H1 (cell line): ENCODE measurements around the gene FHDC1. TPM values are rescaled to one million over a fixed set of nuclear protein-coding genes. Genes with fewer than 3 reads are reported as not detected.

Experiments
- CTCF ChIA-PET: fragments of 300-600 bp; sonication (Branson Sonifier 250); formaldehyde crosslinking; loops from one replicate; lab custom pipeline; 2021; ENCODE audit not compliant: partially characterized antibody; lab: Charles Lee
- POLR2A ChIA-PET: fragments of 300-600 bp; sonication (Branson Sonifier 250); formaldehyde crosslinking; loops from one replicate; lab custom pipeline; 2021; ENCODE audit warnings: inconsistent platforms; ENCODE audit not compliant: partially characterized antibody; lab: Charles Lee
- DNase-seq, 2 experiments: peaks; one replicate each; pipeline versions ENCODE4 v3.0.0 to v3.0.0-alpha.2; 2010 to 2022; ENCODE audit warnings: low spot score in 2 of 2, low read depth in 1 of 2, mixed read lengths in 1 of 2
- FAIRE-seq: peaks from 2 replicates; lab custom pipeline; 2011; peaks lifted over from hg19 to GRCh38; lab: Jason Lieb, UNC
- H2AFZ ChIP-seq: 2 replicates; pipeline ENCODE4 v1.8.1; 2012; ENCODE audit warnings: low read length, inconsistent platforms
- H2AK5ac ChIP-seq: 2 replicates; pipeline ENCODE4 v1.6.1; 2013; ENCODE audit warnings: low read depth, low read length
- H2BK120ac ChIP-seq: replicated peaks from 2 replicates; pipeline ENCODE3; 2013; ENCODE audit warnings: low read depth, low read length, inconsistent platforms
- H2BK12ac ChIP-seq: 2 replicates; pipeline ENCODE4 v1.6.1; 2013; ENCODE audit warnings: low read depth, low read length
- H2BK15ac ChIP-seq: 2 replicates; pipeline ENCODE4 v1.6.1; 2013; ENCODE audit warnings: low read length
- H2BK20ac ChIP-seq: 2 replicates; pipeline ENCODE4 v1.6.1; 2013; ENCODE audit warnings: low read length
- H2BK5ac ChIP-seq: 2 replicates; pipeline ENCODE4 v1.6.1; 2013; ENCODE audit warnings: low read depth, low read length
- H3K14ac ChIP-seq: 2 replicates; pipeline ENCODE4 v1.6.1; 2013; ENCODE audit warnings: inconsistent platforms; ENCODE audit not compliant: insufficient read length
- H3K18ac ChIP-seq: 2 replicates; pipeline ENCODE4 v1.6.1; 2013; ENCODE audit warnings: low read length; ENCODE audit errors: extremely low read depth
- H3K23ac ChIP-seq: 2 replicates; pipeline ENCODE4 v1.6.1; 2013; ENCODE audit warnings: inconsistent platforms; ENCODE audit not compliant: insufficient read length
- H3K23me2 ChIP-seq: 2 replicates; pipeline ENCODE4 v1.6.1; 2013; ENCODE audit warnings: low read depth, low read length
- H3K27ac ChIP-seq: 2 replicates; pipeline ENCODE4 v1.6.1; 2011; ENCODE audit warnings: low read depth, low read length, inconsistent platforms
- H3K27me3 ChIP-seq, 4 experiments: replicated peaks in 1 of 4; 1 replicate in 1 of 4; 2 replicates in 3 of 4; pipeline versions ENCODE4 v1.6.1 to v1.8.1; 2011 to 2013; ENCODE audit warnings: low read length in 3 of 4, mild to moderate bottlenecking in 3 of 4, inconsistent platforms in 2 of 4, mixed read lengths in 2 of 4, moderate library complexity in 1 of 4; ENCODE audit not compliant: control insufficient read depth in 3 of 4, insufficient read depth in 3 of 4; ENCODE audit errors: extremely low read depth in 1 of 4
- H3K36me3 ChIP-seq, 4 experiments: 2 replicates each; pipeline versions ENCODE4 v1.6.1 to v1.8.1; 2011 to 2013; ENCODE audit warnings: mild to moderate bottlenecking in 4 of 4, low read length in 3 of 4, moderate library complexity in 2 of 4, control low read depth in 1 of 4, inconsistent platforms in 1 of 4; ENCODE audit not compliant: insufficient read depth in 4 of 4, control insufficient read depth in 2 of 4
- H3K4ac ChIP-seq: replicated peaks from 2 replicates; pipeline ENCODE3; 2013; ENCODE audit warnings: low read length, low read depth, mixed read lengths, inconsistent platforms; ENCODE audit not compliant: insufficient read length
- H3K4me1 ChIP-seq, 4 experiments: replicated peaks in 1 of 4; 1 replicate in 1 of 4; 2 replicates in 3 of 4; pipeline versions ENCODE4 v1.6.1 to v1.8.1; 2011 to 2013; ENCODE audit warnings: low read length in 3 of 4, inconsistent platforms in 2 of 4, mixed read lengths in 1 of 4; ENCODE audit not compliant: insufficient read depth in 4 of 4, control insufficient read depth in 3 of 4
- H3K4me2 ChIP-seq, 2 experiments: 2 replicates each; pipeline versions ENCODE4 v1.6.1 to v1.8.1; 2011 to 2013; ENCODE audit warnings: low read depth in 2 of 2, low read length in 2 of 2, control low read depth in 1 of 2, inconsistent platforms in 1 of 2, mild to moderate bottlenecking in 1 of 2; ENCODE audit not compliant: insufficient read depth in 1 of 2
- H3K4me3 ChIP-seq, 4 experiments: fragments of 200-600, 300-600 bp in 1 of 4; sonication (generic), shearing (Covaris generic), sonication (Bioruptor Twin) in 1 of 4; 2 replicates each; pipeline versions ENCODE4 v1.5.1 to v1.8.1; 2011 to 2016; ENCODE audit warnings: low read length in 4 of 4, low read depth in 3 of 4, control low read depth in 2 of 4, inconsistent platforms in 2 of 4, mild to moderate bottlenecking in 2 of 4, mixed read lengths in 1 of 4, moderate library complexity in 1 of 4; ENCODE audit not compliant: insufficient read depth in 2 of 4; ENCODE audit errors: extremely low read depth in 1 of 4
- H3K56ac ChIP-seq: replicated peaks from 2 replicates; pipeline ENCODE3; 2013; ENCODE audit warnings: low read depth, mild to moderate bottlenecking, mixed read lengths, low read length, inconsistent platforms; ENCODE audit not compliant: insufficient read length
- H3K79me1 ChIP-seq: 2 replicates; pipeline ENCODE4 v1.6.1; 2013; ENCODE audit warnings: low read depth, low read length, control low read depth
- H3K79me2 ChIP-seq, 2 experiments: 2 replicates each; pipeline versions ENCODE4 v1.6.1 to v1.8.1; 2012 to 2013; ENCODE audit warnings: low read length in 2 of 2, mild to moderate bottlenecking in 2 of 2, inconsistent platforms in 1 of 2; ENCODE audit not compliant: insufficient read depth in 2 of 2, control insufficient read depth in 1 of 2
- H3K9ac ChIP-seq, 4 experiments: replicated peaks in 1 of 4; 1 replicate in 1 of 4; 2 replicates in 3 of 4; pipeline versions ENCODE4 v1.6.1 to v1.8.1; 2011 to 2013; ENCODE audit warnings: low read depth in 3 of 4, low read length in 3 of 4, control low read depth in 2 of 4, mild to moderate bottlenecking in 2 of 4, moderate library complexity in 2 of 4, inconsistent platforms in 1 of 4; ENCODE audit errors: extremely low read depth in 1 of 4
- H3K9me3 ChIP-seq, 2 experiments: 2 replicates each; pipeline versions ENCODE4 v1.6.1 to v1.8.1; 2012 to 2013; ENCODE audit warnings: mild to moderate bottlenecking in 2 of 2, moderate library complexity in 2 of 2, control low read depth in 1 of 2, inconsistent platforms in 1 of 2, low read depth in 1 of 2, low read length in 1 of 2, mixed read lengths in 1 of 2; ENCODE audit not compliant: insufficient read depth in 2 of 2
- H4K20me1 ChIP-seq, 2 experiments: replicated peaks in 1 of 2; 2 replicates each; pipeline versions ENCODE3 to v1.8.1; 2011 to 2013; ENCODE audit warnings: inconsistent platforms in 2 of 2, low read length in 2 of 2, mild to moderate bottlenecking in 1 of 2; ENCODE audit not compliant: insufficient read depth in 2 of 2, control insufficient read depth in 1 of 2
- H4K5ac ChIP-seq: 2 replicates; pipeline ENCODE4 v1.6.1; 2013; ENCODE audit warnings: low read length, low read depth, mixed read lengths, inconsistent platforms; ENCODE audit not compliant: insufficient read length
- H4K8ac ChIP-seq: 2 replicates; pipeline ENCODE4 v1.8.0; 2013; ENCODE audit warnings: mild to moderate bottlenecking, moderate library complexity, low read length, inconsistent platforms; ENCODE audit not compliant: insufficient read depth; ENCODE audit errors: extremely low read depth
- H4K91ac ChIP-seq: replicated peaks from 2 replicates; pipeline ENCODE3; 2013; ENCODE audit warnings: low read length, mixed read lengths, inconsistent platforms; ENCODE audit not compliant: insufficient read length
- ATF3 ChIP-seq: IDR thresholded peaks from 2 replicates; pipeline ENCODE4 v1.6.1; 2011; ENCODE audit warnings: low read depth, mild to moderate bottlenecking, low read length; ENCODE audit not compliant: insufficient read depth
- CHD1 ChIP-seq: IDR thresholded peaks from 2 replicates; pipeline ENCODE4 v1.6.1; 2012; ENCODE audit warnings: low read depth, low read length, improper control_type of control experiment
- CTCF ChIP-seq, 3 experiments: IDR thresholded peaks; 1 replicate in 2 of 3; 2 replicates in 1 of 3; pipeline versions ENCODE4 v1.5.1 to v1.6.1; 2011; ENCODE audit warnings: low read length in 3 of 3, mild to moderate bottlenecking in 3 of 3, inconsistent platforms in 2 of 3, low read depth in 1 of 3, moderate library complexity in 1 of 3; ENCODE audit not compliant: insufficient read depth in 1 of 3; ENCODE audit errors: control extremely low read depth in 1 of 3
- EZH2 ChIP-seq: fragments of 200-600 bp; sonication (generic); IDR thresholded peaks from 2 replicates; pipeline ENCODE4 v1.7.1; 2012; ENCODE audit warnings: low read depth, mild to moderate bottlenecking, moderate library complexity, low read length, inconsistent platforms; ENCODE audit not compliant: severe bottlenecking
- FOSL1 ChIP-seq: IDR thresholded peaks from 2 replicates; pipeline ENCODE4 v1.6.1; 2011; ENCODE audit warnings: mild to moderate bottlenecking, low read depth, low read length, moderate library complexity; ENCODE audit not compliant: insufficient read depth
- JUN ChIP-seq: IDR thresholded peaks from 2 replicates; pipeline ENCODE4 v1.6.1; 2011; ENCODE audit warnings: low read depth, mild to moderate bottlenecking, improper control_type of control experiment, low read length
- RBBP5 ChIP-seq: IDR thresholded peaks from 2 replicates; pipeline ENCODE4 v1.7.1; 2012; ENCODE audit warnings: low read depth, mild to moderate bottlenecking, inconsistent platforms, low read length, moderate library complexity, borderline replicate concordance
- SP1 ChIP-seq: IDR thresholded peaks from 2 replicates; pipeline ENCODE4 v1.6.1; 2011; ENCODE audit warnings: low read depth, low read length
- TAF7 ChIP-seq: optimal IDR thresholded peaks from 2 replicates; pipeline ENCODE3; 2011; ENCODE audit warnings: low read depth, mild to moderate bottlenecking, inconsistent platforms, low read length, moderate library complexity, borderline replicate concordance
- TEAD4 ChIP-seq: IDR thresholded peaks from 2 replicates; pipeline ENCODE4 v1.6.1; 2012; ENCODE audit warnings: low read depth, low read length, inconsistent platforms, mixed read lengths
- YY1 ChIP-seq: IDR thresholded peaks from 2 replicates; pipeline ENCODE4 v1.6.1; 2011; ENCODE audit warnings: low read depth, mild to moderate bottlenecking, low read length
- polyA plus RNA-seq, 7 experiments: library from polyadenylated mRNA; depleted of rRNA in 3 of 7; stranded (reverse) in 5 of 7; unstranded in 2 of 7; fragments of >200 nt in 5 of 7; fragments of 200-250 nt in 2 of 7; gene quantifications; 1 replicate in 5 of 7; 2 replicates in 1 of 7; 4 replicates in 1 of 7; pipeline versions ENCODE4 v1.2.1 to v1.2.3, GENCODE V29; 2011 to 2013; ENCODE audit warnings: missing spikeins in 2 of 7, mixed read lengths in 2 of 7
- total RNA-seq: library from RNA; stranded (reverse); fragmentation: NEBNext Ultra II Directional; extraction: Animal tissue kit (Norgen Biotek cat#: 25700); gene quantifications from 2 replicates; pipeline ENCODE4 v1.2.1, GENCODE V29; 2021

Gene FHDC1
- total and polyA plus RNA-seq, 2 of the 8 experiments (the other 6 are each of a cell fraction or from before 2014, with no cell fraction given) = 6.4 to 28.6 TPM

GRCh38 chr4:152900395-152900794, 35.7 kb upstream of the FHDC1 start:
- no peak overlapping the region for H4K5ac ChIP-seq
- H3K23ac ChIP-seq = no peak overlapping the region
- no peak overlapping the region for H4K91ac ChIP-seq
- FAIRE-seq = no peak
- H3K9me3 ChIP-seq = no peaks in the 10 kb centered on the region
- H2BK15ac ChIP-seq = no peak overlapping the region
- no peaks in the 10 kb centered on the region for H3K23me2 ChIP-seq
- H2BK120ac ChIP-seq = no peak overlapping the region
- no peak overlapping the region for H2BK12ac ChIP-seq
- H4K20me1 ChIP-seq = no peaks in the 10 kb centered on the region
- no peak overlapping the region for H3K27ac ChIP-seq
- no peak overlapping the region for H3K56ac ChIP-seq
- no peaks in the 10 kb centered on the region for H3K36me3 ChIP-seq
- no peak for DNase-seq
- no peak overlapping the region for H2BK20ac ChIP-seq
- no peak overlapping the region for H3K4me3 ChIP-seq
- no peak overlapping the region for H3K4me2 ChIP-seq
- H4K8ac ChIP-seq = no peak overlapping the region
- no peaks in the 10 kb centered on the region for H3K27me3 ChIP-seq
- H3K79me2 ChIP-seq = no peaks in the 10 kb centered on the region
- no peak overlapping the region for H3K14ac ChIP-seq
- no peak overlapping the region for H3K9ac ChIP-seq
- H2AFZ ChIP-seq = no peak overlapping the region
- CTCF ChIA-PET = no interaction called here
- no peaks in the 10 kb centered on the region; the same call in 1 of the 2 replicates for H3K79me1 ChIP-seq
- H3K4me1 ChIP-seq = no peaks in the 10 kb centered on the region; a peak in 1 of 7 replicates
- no peak overlapping the region for H2BK5ac ChIP-seq
- POLR2A ChIA-PET = no interaction called here
- no peak overlapping the region for H3K18ac ChIP-seq
- H2AK5ac ChIP-seq = no peak overlapping the region
- no peak overlapping the region for H3K4ac ChIP-seq
- TF ChIP-seq CHD1 (no peak), TEAD4 (no peak), CTCF (IDR thresholded peaks at IDR 0.05; ENCODE audit: control extremely low read depth in 1 of 3, insufficient read depth in 1 of 3, low read depth in 1 of 3, low read length in 3 of 3) (no peak), JUN (no peak), EZH2 (no peak), RBBP5 (no peak), ATF3 (no peak), YY1 (no peak), TAF7 (no peak), FOSL1 (no peak), SP1 (no peak)
